Stomach (tissue), 9 donors: ENCODE data around the gene SLC1A2. TPM values are rescaled to one million over a fixed set of nuclear protein-coding genes. Genes with fewer than 3 reads are reported as not detected.

Experiments used
- DNase-seq, 2 donors: peaks; one replicate each; pipeline versions ENCODE4 v3.0.0 to v3.0.0-alpha.2; 2013 to 2019
- H3K27ac ChIP-seq, 5 donors: fragments of 200-600 bp in 4 of 5; sonication (generic) in 4 of 5; one replicate each; pipeline ENCODE4 v1.5.1; 2013 to 2019; ENCODE audit warnings: mild to moderate bottlenecking in 1 of 5, moderate library complexity in 1 of 5
- H3K27me3 ChIP-seq, 3 donors: fragments of 200-600 bp; sonication (generic); one replicate each; pipeline ENCODE4 v1.5.1; 2017 to 2019; ENCODE audit warnings: mixed run types in 1 of 3
- H3K36me3 ChIP-seq, 4 donors: fragments of 200-600 bp; sonication (generic); 1 replicate in 3 of 4; 2 replicates in 1 of 4; pipeline ENCODE4 v1.5.1; 2016 to 2019
- H3K4me1 ChIP-seq, 4 donors: fragments of 200-600 bp; sonication (generic); one replicate each; pipeline ENCODE4 v1.5.1; 2016 to 2019
- H3K4me3 ChIP-seq, 4 donors: fragments of 200-600 bp; sonication (generic) in 3 of 4; one replicate each; pipeline ENCODE4 v1.5.1; 2016 to 2019; ENCODE audit warnings: mild to moderate bottlenecking in 1 of 4
- H3K9me3 ChIP-seq, 4 donors: fragments of 200-600 bp; sonication (generic); one replicate each; pipeline ENCODE4 v1.5.1; 2016 to 2019
- CTCF ChIP-seq, 7 experiments: fragments of 450-650 bp in 4 of 7; fragments of 200-600 bp in 3 of 7; sonication (generic) in 3 of 7; IDR thresholded peaks; one replicate each; pipeline ENCODE4 v1.5.1; 2016 to 2019; ENCODE audit warnings: antibody characterized with exemption in 7 of 7, control low read depth in 2 of 7, mild to moderate bottlenecking in 1 of 7
- EP300 ChIP-seq: sonication (generic); formaldehyde crosslinking; IDR thresholded peaks from one replicate; pipeline ENCODE4 v1.6.1; 2017; ENCODE audit warnings: antibody characterized with exemption
- POLR2A ChIP-seq, 4 donors: fragments of 450-650 bp; IDR thresholded peaks; one replicate each; pipeline ENCODE4 v1.6.1; 2016; ENCODE audit warnings: antibody characterized with exemption in 4 of 4, control low read depth in 2 of 4, mild to moderate bottlenecking in 1 of 4, moderate library complexity in 1 of 4
- POLR2AphosphoS5 ChIP-seq, 3 donors: sonication (generic); formaldehyde crosslinking; IDR thresholded peaks; one replicate each; pipeline ENCODE4 v1.6.1; 2016; ENCODE audit warnings: antibody characterized with exemption in 3 of 3
- WGBS, 5 donors: extraction: QIAGEN DNeasy Blood & Tissue Kit in 3 of 5; methylation state at CpG; one replicate each; pipeline versions ENCODE4 v1.1.5 to v1.1.7; 2013 to 2018; 5-methylcytosine and 5-hydroxymethylcytosine counted together
- intact Hi-C: fragments of 100-400 bp; cut with DNase I; formaldehyde crosslinking; loops from one replicate; pipeline ENCODE4 v1.15.1; 2023; ENCODE audit warnings: low total_unique reads
- polyA plus RNA-seq, 3 donors: library from polyadenylated mRNA; stranded (reverse); fragments of 200-250 nt; gene quantifications; one replicate each; pipeline ENCODE4 v1.2.3, GENCODE V29; 2013
- total RNA-seq, 5 donors: library from RNA; depleted of rRNA; stranded (reverse); fragments of >200 nt; gene quantifications; one replicate each; pipeline versions ENCODE4 v1.1.0 to v1.2.3, GENCODE V29; 2014 to 2016
- donor health status: healthy with polysubstance abuse.
- donor health status: Bipolar disorder and iron deficiency.
- donor health status: healthy.

The SLC1A2 gene
- total and polyA plus RNA-seq, 8 donors = 1.3 to 13.4 (median 3.2) TPM; not detected in 1

- no peak for TF ChIP-seq POLR2A (IDR thresholded peaks at IDR 0.05)
- TF ChIP-seq EP300 = no peak
- TF ChIP-seq CTCF (IDR thresholded peaks at IDR 0.05) = no peak
- no peak for TF ChIP-seq POLR2AphosphoS5 (IDR thresholded peaks at IDR 0.05)
- Histone ChIP-seq H3K27ac (no peak overlapping the region), H3K36me3 (peaks cover 0 to 22% (median 8%) of the 10 kb centered on the region in 4 donors), H3K27me3 (peaks cover 0 to 8% (median 0%) of the 10 kb centered on the region in 3 donors), H3K4me3 (no peak overlapping the region), H3K9me3 (no peaks in the 10 kb centered on the region), H3K4me1 (no peaks in the 10 kb centered on the region)
- 53 to 83% (median 75%) methylated on average over 3 of the region's 3 CpGs for WGBS, 5 donors
- intact Hi-C loops = no loop called here
- DNase-seq = no peak
Measured at GRCh38 chr11:35433588-35433987, 14.2 kb upstream of the SLC1A2 start.

DNA sequence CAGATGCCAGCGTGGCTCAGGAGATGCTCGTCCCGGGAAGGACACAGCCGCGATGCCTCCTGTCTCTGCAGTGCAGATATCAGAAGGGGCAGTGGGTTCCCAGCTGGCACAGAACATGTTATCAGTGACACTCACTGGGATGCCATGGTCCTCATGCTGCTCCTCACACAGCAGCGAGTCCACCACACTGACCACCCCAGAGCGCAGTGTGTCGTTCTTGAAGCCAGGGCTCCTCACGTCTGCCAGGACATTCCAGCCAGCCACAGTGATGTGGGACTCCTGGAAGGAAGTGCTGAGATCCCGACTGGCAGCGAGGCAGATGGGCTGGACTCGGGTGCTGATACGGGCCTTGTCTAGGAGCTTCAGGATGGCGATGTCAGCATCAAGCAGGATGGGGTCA is 13.1 kb upstream of the SLC1A2 start:
- Histone ChIP-seq H3K9me3 (no peaks in the 10 kb centered on the region), H3K4me3 (no peak overlapping the region), H3K27me3 (peaks cover 0 to 8% (median 0%) of the 10 kb centered on the region in 3 donors), H3K27ac (no peak overlapping the region), H3K36me3 (peaks cover 0 to 19% (median 8%) of the 10 kb centered on the region in 4 donors), H3K4me1 (no peaks in the 10 kb centered on the region)
- no peak for TF ChIP-seq EP300
- no peak for TF ChIP-seq POLR2AphosphoS5 (IDR thresholded peaks at IDR 0.05)
- no peak for TF ChIP-seq CTCF (IDR thresholded peaks at IDR 0.05)
- TF ChIP-seq POLR2A (IDR thresholded peaks at IDR 0.05) = no peak
- 86 to 92% (median 92%) methylated on average over 14 of the region's 14 CpGs for WGBS, 5 donors
- intact Hi-C loops = no loop called here
- no peak for DNase-seq

GRCh38 chr11:35427071-35427470 is 7.7 kb upstream of the SLC1A2 start:
- no peak for DNase-seq
- no peak for TF ChIP-seq POLR2AphosphoS5 (IDR thresholded peaks at IDR 0.05)
- no peak for TF ChIP-seq POLR2A (IDR thresholded peaks at IDR 0.05)
- no peak for TF ChIP-seq EP300
- TF ChIP-seq CTCF (IDR thresholded peaks at IDR 0.05) = no peak
- H3K27ac ChIP-seq = peak overlapping the region in 1 of 5 donors; percentile 8
- H3K9me3 ChIP-seq = no peaks in the 10 kb centered on the region
- intact Hi-C loops = no loop called here
- no peak overlapping the region for H3K4me3 ChIP-seq
- peaks cover 0 to 20% (median 0%) of the 10 kb centered on the region in 3 donors for H3K27me3 ChIP-seq
- H3K36me3 ChIP-seq = peaks cover 0 to 9% (median 3%) of the 10 kb centered on the region in 4 donors
- H3K4me1 ChIP-seq = peaks cover 0 to 4% (median 0%) of the 10 kb centered on the region in 4 donors
- 17 to 31% (median 23%) methylated on average over 3 of the region's 3 CpGs for WGBS, 5 donors

DNA sequence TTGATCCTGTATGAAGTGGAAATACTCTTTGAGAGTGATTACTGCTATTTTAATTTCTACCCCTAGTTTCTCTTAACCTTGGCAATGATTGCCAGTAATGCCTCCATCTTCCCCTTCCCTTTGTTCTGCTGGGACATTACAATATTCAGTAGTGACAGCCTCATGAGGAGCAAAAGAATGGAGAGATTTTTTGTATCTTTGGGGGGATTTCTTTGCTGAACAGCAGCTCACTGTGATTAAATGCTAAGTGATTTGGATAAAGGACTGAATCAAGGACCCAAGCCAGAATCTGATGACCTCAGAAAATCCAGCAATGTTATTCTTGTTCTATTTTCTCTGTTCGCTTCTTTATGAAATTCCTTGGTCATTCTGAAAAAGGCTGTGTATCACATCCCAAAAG is 7.0 kb upstream of the SLC1A2 start:
- Histone ChIP-seq H3K9me3 (no peaks in the 10 kb centered on the region), H3K27ac (no peak overlapping the region), H3K4me3 (no peak overlapping the region), H3K36me3 (peaks cover 0 to 1% (median 0%) of the 10 kb centered on the region in 4 donors), H3K4me1 (peaks cover 0 to 4% (median 0%) of the 10 kb centered on the region in 4 donors), H3K27me3 (peaks cover 0 to 27% (median 0%) of the 10 kb centered on the region in 3 donors)
- no peak for DNase-seq
- 66 to 95% (median 73%) methylated on average over 1 of the region's 1 CpG for WGBS, 5 donors
- no peak for TF ChIP-seq EP300
- TF ChIP-seq CTCF (IDR thresholded peaks at IDR 0.05) = no peak
- intact Hi-C loops = no loop called here
